Stimulated activated CD4-positive, alpha-beta T cell treated with anti-CD3 and anti-CD28 coated beads, Interleukin-1b, Interleukin-23, amount 100 ng/mL, for 48 hours (primary cell): ENCODE measurements around the gene TLR1.
"Not testable (repeated sequence)": the region's sequence is repeated elsewhere in the genome, so short reads cannot be mapped to it uniquely, and the experiment has no call there.

Source experiments
- DNase-seq: peaks from one replicate; pipeline ENCODE4 v3.0.0-alpha.2; 2020

Gene TLR1

DNA sequence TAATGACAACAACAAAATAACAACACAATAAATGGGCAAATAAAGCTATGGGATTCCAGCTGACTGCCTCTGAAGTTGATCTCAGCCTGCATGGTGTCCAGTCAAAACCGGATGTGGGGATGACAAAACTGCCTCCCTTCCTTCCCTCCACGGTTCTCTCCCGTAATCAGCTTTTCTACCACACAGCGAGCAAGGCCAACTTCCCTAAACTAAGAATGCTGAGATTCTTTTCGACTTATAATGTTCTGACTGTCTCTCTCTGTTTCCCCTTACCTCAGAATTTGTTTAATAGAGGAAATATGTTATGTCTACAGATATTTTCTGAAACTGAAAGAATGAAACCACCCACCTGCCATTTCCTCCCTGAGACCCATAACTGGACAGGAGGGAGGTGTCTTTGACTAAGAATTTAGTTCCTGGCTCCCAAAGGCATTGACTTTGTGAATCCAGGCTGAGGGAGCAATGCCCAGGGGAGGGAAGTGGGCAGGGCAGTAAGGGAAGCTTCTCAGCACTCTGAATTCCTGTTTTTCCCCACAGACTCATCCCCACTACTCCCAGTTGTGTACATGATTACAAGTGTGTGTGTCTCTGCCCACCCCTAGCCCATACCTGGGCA, 1.0 kb upstream of the TLR1 start:
- DNase-seq = no peak

DNA sequence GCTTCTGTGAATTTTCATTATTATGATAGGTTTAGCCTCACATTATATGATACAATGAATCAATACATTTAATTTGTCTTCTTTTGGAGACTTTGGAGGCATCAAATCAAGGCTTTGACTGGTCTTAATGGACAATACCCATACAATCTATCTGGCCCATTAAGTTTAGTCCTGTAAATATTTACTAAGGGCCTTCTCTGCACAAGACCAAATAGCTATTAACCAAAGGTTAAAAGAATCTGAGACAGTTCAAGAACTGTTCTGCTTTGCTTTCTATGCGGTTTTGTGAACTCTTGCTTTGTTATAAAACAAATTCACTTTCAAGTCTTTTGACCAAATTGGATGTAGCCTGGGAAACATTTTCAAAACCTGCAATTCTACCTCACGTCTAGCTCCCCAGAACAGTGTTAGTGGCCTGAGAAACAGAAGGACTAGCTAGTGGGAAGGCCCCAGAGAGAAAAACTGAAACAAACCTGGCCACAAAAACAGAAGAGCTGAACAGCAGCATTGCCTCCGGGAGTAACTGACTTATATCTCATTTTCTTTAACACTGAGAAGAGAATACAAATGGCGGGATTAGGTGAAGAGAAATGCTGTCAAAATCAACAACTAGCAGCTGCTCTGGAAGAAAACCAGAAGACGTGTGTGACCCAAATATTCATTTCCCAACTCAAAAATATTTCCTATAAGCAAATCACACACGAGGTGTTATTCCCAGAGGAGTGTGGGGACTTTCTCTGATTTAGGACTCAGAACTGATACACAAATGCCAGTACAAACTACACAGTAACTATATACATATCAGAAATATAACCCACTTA, 548 bp downstream of the TLR1 start:
- peak; percentile 36 for DNase-seq

DNA sequence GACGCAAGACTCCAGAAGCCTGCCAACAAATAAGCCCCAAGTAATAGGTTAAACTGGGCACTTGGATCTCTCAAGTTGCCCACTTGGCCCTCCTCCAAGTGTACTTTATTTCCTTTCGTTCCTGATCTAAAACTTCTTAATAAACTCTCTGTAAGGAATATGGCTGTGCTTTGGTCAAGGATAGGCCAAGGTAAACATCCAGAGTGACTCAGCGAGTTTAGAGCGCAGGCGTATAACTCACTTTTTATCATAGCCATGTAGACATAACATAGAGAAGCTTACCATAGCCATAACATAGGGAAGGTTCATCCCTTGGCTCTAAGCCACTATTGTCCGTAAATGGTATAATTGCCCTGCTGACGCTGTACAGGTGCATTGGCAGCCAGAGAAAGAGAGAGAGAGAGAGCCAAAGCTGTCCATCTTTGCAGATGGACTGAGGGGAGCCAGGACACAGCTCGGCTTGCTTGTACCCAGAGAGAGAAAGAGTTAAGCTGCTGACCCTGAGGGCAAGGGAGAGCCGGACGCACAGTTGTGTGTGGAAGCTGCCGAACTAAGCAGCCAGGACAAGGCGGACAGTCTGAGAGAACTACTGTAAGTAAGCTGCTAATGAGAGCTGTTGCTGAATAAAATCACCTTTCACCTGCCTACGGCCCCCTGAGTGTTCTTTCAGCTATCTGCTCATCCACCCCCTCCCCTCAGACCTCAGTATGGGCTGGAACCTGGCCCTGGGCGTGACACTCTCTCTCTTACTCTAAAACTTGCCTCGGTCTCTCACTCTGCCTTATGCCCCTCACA, 1.8 kb downstream of the TLR1 start:
- no peak for DNase-seq

DNA sequence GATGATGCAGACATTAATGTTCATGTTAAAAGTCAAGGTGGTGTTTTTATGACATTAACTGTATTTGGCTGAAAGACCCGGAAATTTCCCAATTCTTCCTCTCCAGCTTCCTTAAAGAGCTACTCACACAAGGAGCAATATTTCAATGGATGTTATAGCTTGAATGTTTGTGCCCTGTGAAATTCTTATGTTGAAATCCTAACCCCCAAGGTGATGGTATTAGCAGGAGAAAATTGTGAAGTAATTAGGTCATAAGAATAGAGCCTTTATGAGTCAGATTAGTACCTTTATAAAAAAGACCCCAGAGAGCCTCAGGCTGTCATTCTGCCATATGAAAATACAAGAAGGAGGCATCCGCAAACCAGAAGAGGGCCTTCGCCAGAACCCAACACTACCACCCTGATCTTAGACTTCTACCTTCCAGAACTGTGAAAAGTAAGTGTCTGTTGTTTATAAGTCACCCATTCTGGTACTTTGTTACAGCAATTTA, 3.6 kb downstream of the TLR1 start:
- no peak for DNase-seq

DNA sequence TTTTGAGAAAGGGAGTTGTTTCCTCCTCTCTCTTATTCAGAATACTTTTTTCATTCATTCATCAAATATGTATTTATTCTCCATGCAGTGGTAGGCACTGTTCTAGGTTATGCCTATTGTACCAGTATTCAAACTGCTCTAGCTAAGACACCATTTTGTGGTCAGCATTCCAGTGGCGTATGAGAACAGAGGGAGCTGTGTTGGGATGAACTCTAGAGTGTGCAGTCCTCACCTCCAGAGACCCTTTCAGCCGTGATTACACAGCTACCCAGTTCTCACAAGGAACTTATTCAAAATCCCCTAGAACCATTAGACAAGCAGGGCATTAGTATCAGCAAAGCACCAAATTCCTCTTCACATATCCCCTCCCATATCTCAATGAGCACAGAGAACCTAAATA, 4.2 kb downstream of the TLR1 start:
- no peak for DNase-seq

DNA sequence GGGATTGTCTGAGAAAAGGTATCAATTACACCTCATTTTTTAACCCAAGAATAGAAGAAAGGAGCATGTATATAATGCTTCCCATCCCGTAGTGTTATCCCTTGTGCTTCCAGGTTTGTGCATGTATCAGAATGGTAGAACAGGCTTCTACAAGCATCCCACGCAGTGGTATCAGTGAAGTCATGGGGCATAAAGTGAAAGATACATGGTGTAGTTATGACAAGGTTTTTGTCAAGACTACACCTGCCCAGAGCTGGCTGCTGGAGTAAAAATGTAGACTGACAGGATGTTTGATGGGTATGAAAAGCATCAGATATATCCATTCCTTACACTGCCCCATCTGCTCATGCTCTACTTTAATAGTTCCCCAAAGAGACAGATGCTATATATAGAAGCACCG, 9.5 kb downstream of the TLR1 start:
- no peak for DNase-seq

DNA sequence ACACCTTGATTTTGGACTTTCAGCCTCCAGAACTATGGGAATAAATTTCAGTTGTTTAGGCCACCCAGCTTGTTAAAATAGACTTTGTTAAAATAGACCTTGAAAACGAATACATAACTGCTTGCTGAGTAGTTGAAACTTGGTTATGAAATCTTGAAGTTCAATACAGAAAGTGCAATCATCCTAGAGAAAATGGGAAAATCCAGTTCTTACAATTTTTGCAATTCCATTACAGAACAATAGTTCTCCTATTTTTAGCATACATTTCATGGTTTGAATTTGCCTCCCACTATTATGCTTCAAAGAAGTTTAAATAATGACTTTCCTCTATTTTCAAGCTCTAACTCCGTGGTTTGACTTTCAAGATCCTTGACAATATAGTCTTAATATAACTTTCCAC, 10.5 kb downstream of the TLR1 start:
- no peak for DNase-seq

DNA sequence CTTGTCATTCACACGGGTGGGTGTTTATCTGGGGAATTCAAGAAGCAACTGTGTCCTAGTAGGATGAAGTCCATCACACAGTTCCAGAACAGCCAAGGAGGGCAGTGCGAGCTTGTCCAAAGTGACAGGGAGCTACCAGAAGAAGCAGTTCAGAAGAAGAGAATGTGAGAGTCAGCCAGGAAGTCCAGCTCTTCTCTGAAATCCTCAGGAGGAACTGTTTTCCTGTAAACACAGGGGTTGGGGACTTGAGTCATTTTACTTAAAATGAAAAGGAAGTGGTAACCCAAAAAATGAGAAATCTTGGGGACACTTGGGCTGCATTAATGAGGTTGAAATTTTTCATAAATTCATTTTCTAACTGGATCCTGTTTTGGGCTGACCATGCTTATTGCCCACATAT, 13.6 kb downstream of the TLR1 start:
- DNase-seq = no peak

DNA sequence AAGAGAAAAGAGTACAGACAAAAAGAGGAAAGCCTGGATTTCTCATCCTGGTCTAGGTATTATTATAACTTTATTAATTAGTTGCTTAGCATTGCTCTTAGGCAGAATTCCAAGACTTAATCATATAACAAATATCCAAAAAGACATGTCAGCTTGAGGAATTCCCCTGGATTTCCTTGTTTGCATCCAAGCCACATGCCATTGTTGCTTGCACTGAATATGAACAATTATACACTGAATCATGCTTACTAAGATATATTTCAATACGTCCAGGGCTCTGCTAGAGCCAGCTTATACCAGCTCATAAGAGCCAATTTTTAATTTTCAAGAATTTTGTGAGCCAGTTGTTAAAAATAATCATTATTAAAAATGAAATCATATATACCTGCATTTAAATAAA, 16.3 kb downstream of the TLR1 start:
- no peak for DNase-seq

DNA sequence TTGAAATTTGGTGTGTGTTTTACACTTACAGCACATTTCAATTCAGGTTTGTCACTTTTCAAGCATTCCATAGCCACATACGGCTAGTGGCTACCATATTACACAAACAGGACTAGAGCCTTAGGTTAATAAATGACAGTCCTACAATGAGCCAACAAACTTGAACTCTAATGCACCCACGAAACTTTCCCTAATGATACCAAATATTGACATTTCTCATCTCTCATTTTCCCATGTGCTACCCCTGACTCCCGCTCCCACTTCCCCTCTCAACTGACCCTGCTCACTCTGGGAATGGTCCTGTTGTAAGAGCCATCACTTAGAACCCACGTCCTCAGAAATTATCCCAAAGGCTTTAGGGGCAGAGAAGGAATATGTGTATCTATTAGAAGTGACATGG, 16.9 kb downstream of the TLR1 start:
- DNase-seq = no peak

DNA sequence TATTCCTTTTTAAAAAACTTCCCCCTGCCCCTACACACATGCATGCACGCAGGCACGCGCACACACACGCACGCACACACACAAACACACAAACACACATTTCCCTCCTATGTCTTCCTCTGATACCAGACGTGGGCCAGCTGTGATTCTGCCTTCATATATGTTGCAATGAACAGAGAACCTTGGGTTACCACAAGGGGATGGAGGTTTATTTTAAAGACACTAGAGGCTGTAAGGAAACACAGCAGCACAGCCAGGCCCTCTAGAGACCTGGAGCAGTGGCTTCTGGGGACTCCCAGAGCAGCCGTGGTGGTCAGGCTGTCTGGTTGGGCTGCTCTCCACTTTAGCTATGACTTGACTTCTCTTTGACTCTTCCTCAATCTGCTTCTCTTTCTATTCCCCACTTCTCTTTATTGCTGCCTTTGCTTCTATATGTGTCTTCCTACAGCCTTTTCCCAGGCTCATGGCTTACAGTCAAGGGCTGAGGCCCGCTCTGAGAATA, 18.6 kb downstream of the TLR1 start:
- DNase-seq = no peak

DNA sequence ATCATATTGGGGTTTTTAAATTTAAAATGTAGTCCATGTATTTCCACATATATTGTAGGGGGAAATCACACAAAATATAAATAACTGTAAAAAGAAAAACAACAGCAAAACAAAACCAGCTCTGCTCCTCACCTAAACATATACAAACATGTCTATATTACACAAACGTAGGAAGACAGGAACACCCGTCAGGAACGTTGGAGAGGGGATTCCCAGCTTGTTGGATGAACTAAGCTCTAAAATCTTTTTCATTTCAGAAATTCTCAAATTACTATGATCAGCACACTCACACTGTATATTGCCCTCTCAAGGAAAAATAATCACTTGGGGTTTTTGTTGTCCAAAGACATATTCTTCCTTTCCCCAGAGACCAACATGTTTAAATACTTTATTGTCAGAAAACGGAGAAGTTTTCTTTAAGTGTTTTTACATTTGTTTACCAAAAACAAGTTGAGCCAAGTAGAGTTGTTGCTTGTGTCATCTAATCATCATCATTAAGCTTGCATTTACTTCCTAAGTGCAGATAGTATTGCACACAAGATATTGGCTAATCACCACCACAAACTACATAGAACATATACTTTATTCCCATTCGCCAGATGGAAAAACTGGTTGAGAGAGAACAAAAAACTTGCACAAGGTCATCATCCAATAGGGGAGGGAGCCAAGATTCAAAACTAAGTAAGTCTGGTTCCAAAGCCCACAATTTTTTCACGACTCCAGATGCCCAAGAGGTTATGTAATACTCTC, 19.4 kb downstream of the TLR1 start:
- no peak for DNase-seq

DNA sequence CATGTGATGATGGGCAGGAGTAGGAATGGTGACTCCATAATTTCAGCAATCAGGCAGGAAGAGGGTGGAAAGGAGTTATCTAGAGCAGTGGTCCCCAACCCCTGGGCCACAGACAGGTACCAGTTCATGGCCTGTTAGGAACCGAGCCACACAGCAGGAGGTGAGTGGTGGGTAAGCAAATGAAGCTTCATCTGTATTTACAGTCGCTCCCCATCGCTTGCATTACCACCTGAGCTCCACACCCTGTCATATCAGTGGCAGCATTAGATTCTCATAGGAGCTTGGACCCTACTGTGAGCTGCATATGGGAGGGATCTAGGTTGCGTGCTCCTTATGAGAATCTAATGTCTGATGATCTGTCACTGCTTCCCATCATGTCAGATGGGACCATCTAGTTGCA, 20.4 kb downstream of the TLR1 start:
- no peak for DNase-seq

DNA sequence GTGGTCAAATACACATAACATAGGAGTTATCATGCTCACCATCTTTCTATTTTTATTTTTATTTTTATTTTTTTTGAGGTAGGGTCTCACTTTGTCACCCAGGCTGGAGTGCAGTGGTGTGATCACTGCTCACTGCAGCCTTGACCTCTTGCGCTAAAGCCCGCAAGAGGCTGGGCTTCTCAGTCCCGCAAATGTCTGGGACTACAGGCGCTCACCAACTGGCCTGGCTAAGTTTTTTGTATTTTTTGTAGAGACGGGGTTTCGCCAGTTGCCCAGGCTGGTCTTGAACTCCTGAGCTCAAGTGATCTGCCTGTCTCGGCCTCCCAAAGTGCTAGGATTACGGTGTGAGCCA, 21.5 kb downstream of the TLR1 start:
- no peak for DNase-seq

DNA sequence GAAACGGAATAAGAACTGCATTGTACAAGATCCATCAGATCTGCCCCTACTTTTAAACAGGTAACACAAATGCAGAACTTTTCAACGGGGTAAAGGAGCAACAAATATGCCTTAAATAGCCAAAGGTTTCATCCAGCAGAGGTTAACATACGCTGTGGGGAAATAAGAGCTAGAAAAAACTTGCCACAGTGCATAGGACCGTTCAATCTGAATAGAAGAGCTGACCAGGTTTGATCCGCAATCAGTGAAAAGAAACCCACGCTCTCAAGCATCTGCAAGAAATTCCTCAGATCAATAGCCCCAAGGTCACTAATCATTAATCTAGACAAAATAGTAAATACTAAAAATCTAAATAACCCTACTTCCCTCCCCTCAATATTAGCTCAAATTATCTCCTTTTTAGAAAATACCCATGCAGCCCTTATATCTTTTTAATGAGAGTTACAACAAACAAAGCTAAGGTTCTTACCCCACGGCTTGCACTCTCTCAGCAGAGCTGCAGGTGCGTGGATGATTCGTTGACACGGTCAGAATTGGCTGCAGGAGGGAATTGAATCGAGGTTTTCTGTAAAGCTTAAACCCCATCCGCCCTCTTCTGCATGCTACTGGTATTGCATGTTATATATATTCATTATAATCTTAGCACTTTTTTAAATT, 22.0 kb downstream of the TLR1 start, which contains the start of gene TLR10:
TLR10 (minus strand) TSS at position 539 of the 657 bp plus-strand sequence. CDS start 7,400 bp downstream, outside the sequence.
- DNase-seq = peak; percentile 20

DNA sequence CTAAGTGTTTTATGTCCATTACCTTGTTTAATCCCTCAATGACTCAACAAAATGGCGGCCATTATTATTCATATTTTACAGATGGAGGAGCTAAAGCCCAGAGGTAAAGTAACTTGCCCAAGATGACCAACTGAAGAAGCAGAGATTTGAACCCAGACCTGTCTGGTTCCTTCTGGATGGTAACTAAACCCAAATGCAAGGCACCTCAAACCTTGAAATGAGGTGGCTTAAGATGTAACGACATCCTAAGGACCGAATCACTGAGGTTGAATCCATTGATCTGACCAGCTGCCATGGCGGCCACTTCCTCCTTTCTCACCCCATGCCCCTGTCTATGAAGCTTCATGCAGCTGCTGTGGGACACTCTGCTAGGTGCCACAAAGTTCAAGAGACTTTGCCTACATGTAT, 22.7 kb downstream of the TLR1 start:
- no peak for DNase-seq

DNA sequence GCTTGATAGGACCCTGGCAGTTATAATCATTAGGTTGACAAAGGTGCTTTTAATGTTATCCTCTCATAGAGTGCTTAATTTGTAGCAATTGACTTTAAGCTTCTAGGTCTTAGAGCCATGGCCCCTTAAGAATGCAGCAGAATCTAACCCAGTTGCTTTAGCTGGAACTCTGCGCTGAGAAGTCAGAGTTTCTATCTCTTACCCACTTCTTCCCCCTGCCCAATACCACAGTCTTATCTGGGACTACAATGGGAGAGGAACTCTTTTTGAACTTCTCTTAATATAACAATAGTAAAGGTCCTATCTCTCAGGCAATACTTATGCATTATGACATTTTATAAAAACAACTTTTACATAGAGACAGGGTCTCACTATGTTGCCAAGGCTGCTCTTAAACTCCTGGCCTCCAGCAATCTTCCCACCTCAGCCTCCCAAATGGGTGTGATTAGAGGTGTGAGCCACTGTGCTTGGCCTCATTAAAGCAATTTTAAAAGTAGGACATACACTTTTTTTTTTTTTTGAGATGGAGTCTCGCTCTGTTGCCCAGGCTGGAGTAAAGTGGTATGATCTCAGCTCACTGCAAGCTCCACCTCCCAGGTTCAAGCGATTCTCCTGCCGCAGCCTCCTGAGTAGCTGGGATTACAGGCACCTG, 23.6 kb downstream of the TLR1 start:
- DNase-seq = no peak

DNA sequence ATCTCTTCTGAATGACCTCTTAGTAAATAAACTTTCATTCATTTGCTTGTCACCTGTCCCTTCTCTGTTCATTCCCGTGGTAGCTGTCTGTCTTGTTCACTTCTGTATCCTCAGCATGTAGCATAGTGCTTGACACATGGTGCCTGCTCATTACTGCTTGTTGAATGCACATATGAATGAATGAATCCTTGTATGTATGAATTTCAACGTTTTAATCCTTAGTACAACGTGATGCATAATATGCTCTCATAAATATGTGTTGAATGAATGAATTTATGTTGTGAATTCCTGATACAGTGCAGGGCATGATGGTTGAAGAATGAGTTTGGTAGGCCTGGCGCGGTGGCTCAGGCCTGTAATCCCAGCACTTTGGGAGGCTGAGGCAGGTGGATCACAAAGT, 24.8 kb downstream of the TLR1 start:
- no peak for DNase-seq

DNA sequence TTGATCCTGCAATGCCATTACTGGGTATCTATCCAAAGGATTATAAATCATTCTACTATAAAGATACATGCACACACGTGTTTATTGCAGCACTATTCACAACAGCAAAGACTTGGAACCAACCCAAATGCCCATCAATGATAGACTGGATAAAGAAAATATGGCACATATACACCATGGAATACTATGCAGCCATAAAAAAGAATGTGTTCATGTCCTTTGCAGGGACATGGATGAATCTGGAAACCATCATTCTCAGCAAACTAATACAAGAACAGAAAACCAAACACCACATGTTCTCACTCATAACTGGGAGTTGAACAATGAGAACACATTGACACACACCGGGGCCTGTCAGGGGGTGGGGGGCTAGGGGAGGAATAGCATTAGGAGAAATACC, 26.7 kb downstream of the TLR1 start:
- not testable (repeated sequence) for DNase-seq

DNA sequence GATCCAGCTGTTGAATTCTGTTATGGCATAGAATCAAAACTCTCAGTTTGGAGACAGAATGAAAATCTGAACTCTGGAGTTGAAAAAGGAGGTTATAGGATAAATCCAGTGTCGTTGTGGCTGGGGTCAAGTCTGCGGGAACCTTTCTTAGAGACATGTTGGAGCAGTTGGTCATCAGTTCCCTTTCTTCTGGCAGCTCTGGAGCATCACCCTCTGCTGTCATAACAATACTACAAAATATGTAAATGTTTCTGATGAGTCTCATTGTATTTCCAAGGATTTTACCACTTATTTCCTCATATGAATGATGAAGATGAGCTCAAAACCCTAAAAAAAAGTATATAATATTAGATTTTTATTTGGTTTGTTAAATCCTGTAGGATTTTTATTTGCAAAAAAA, 29.3 kb downstream of the TLR1 start:
- DNase-seq = no peak

DNA sequence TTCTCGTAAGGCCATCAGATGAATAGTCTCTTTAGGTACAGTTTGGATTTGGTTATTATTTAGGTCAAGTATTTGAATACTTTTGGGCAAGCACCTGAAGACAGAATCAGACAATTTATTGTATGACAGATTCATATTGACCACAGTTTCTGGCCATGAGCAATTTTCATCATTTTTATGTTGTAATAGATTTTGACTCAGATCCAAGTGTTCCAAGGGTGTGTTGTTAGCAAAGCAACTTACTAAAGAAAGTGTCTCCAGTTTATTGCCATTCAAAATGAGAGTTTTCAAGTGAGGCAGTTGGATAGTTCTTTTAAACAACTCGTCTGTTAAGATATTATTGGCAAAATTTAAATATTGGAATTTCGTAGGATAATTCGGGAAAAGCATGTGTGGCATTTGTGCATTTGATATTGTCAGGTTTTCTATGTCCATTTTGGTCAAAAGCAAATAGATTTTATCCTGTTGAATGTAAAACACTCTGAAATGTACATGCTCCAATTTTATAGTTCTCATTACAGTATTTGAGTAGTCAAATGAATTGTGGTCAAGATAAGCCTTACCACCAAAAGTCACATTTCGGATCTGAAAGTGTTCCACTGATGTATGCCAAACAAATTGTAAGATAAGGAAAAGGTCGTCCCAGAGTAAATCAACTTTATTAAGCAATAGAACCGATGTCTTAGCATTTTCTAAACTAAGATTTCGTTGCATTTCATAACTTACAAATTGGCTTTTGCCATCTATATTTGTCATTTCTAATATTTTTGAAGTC, 30.2 kb downstream of the TLR1 start:
- no peak for DNase-seq
